ENCODE data around the gene SNX1.
"Not testable (repeated sequence)": the region's sequence is repeated elsewhere in the genome, so short reads cannot be mapped to it uniquely, and the experiment has no call there.

Gene SNX1

DNA sequence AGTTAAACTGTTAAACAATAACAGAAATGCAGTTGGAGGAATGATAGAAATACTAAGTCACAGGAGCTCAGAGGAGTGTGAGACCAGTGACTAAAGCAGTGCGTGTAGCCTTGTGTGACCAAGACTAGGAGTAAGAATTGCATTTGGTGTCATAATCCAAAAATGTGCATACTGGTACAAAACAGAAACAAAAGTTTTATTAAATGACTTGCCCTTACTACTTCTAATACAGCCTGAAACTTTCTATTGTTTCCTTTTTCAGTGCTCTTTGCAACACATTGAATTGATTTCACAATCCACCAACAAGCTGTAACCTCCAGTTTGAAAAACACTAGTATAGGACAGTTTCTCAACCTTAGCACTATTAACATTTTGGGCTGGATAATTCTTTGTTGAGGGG is 17.1 kb downstream of the SNX1 start:
- DNase-seq (ENCODE audit: low spot score) (no peak), FAIRE-seq (no peak)

- no peak for DNase-seq (ENCODE audit: low spot score)
- no peak for FAIRE-seq
Observed at GRCh38 chr15:64117759-64118487, 22.1 kb downstream of the SNX1 start.

- DNase-seq (ENCODE audit: low spot score); FAIRE-seq: not testable (repeated sequence)
Observed at GRCh38 chr15:64120322-64120721, 24.5 kb downstream of the SNX1 start.

GRCh38 chr15:64121614-64122013 is 25.8 kb downstream of the SNX1 start:
- DNase-seq (ENCODE audit: low spot score), result no peak
- FAIRE-seq, result no peak

GRCh38 chr15:64122444-64122843 is 26.7 kb downstream of the SNX1 start:
- no peak for DNase-seq (ENCODE audit: low spot score)
- no peak for FAIRE-seq

- FAIRE-seq (no peak), DNase-seq (ENCODE audit: low spot score) (no peak)
Observed at GRCh38 chr15:64122936-64123351, 27.2 kb downstream of the SNX1 start.

GRCh38 chr15:64125978-64126377 is 30.2 kb downstream of the SNX1 start:
- DNase-seq (ENCODE audit: low spot score), result no peak
- FAIRE-seq, result no peak

DNA sequence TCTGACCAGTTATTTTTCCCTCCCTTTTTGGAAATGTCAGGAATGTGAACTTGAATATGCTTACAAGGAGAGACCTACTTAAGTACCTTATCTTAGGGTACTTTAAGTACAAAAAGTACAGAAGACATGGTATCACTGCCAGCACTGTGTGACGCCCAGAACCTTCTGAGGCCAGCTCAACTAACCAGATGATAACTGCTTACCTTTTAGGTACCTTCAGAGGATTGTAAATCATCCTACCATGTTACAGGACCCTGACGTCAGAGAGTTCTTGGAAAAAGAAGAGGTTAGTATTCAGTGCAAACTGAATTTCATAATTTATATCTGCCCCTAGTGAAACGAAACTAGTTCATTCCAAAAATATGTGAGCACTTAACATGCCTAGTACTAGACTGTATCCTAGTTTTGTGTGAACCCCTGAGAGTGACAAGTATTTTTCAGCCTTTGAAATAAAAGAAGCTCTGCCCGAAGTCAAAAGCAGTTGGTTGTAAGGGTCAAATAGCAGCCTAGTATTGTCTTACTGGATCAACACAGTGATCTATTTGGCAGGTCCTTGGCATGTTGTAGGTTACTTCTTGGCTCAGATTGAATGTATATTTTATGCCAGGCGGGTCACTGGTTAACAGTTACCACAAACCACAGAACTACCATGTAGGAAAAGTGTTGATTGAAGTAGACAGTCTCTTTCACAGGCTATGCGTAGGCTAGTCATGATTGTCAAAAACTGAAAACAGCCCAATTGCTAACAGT is 31.9 kb downstream of the SNX1 start:
- FAIRE-seq, result no peak
- DNase-seq (ENCODE audit: low spot score), result no peak

GRCh38 chr15:64130159-64130558 is 34.4 kb downstream of the SNX1 start:
- FAIRE-seq (no peak), DNase-seq (ENCODE audit: low spot score) (no peak)

- DNase-seq (ENCODE audit: low spot score), result no peak
- no peak for FAIRE-seq
Observed at GRCh38 chr15:64131547-64131946, 35.8 kb downstream of the SNX1 start.

- no peak for FAIRE-seq
- DNase-seq (ENCODE audit: low spot score), result no peak
Observed at GRCh38 chr15:64132217-64132616, 36.4 kb downstream of the SNX1 start.

- FAIRE-seq, result no peak
- no peak for DNase-seq (ENCODE audit: low spot score)
Observed at GRCh38 chr15:64133623-64134344, 38.0 kb downstream of the SNX1 start.

- DNase-seq (ENCODE audit: low spot score) (no peak), FAIRE-seq (no peak)
Observed at GRCh38 chr15:64134345-64134829, 38.6 kb downstream of the SNX1 start.

GRCh38 chr15:64136347-64136746 is 40.6 kb downstream of the SNX1 start:
- DNase-seq (ENCODE audit: low spot score), result no peak
- no peak for FAIRE-seq

GRCh38 chr15:64137226-64137833 is 41.5 kb downstream of the SNX1 start:
- DNase-seq (ENCODE audit: low spot score) (no peak), FAIRE-seq (no peak)

DNA sequence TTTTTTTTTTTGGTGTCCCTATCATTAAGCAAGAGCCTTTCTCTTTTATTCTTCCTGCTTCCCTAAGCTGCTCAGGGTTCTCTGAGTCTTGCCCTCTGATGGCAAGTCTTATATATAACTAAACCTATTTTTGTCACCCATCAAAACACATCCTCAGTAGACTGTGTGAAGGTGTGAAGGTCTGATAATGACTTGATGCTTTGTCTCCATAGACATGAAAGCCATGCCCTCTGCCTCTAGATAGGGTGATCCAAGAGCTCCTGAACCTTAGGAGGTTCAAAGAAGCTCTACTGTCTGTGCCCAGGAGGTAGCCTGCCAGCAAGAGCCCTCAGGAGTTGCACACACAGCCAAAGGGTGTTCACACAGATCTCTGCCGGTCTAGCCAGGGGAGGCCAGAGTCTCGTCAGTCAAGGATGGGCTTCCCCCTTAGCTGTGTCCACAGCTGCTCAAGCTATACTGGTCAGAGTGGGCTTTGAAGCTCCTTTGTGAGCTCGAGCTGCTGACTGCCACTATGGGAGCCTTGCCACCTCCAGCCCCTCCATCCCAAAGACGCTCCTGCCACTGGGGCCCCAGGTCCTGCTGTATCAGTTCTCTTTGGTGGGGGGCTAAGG is 42.7 kb downstream of the SNX1 start:
- DNase-seq (ENCODE audit: low spot score) (no peak), FAIRE-seq (no peak)

DNA sequence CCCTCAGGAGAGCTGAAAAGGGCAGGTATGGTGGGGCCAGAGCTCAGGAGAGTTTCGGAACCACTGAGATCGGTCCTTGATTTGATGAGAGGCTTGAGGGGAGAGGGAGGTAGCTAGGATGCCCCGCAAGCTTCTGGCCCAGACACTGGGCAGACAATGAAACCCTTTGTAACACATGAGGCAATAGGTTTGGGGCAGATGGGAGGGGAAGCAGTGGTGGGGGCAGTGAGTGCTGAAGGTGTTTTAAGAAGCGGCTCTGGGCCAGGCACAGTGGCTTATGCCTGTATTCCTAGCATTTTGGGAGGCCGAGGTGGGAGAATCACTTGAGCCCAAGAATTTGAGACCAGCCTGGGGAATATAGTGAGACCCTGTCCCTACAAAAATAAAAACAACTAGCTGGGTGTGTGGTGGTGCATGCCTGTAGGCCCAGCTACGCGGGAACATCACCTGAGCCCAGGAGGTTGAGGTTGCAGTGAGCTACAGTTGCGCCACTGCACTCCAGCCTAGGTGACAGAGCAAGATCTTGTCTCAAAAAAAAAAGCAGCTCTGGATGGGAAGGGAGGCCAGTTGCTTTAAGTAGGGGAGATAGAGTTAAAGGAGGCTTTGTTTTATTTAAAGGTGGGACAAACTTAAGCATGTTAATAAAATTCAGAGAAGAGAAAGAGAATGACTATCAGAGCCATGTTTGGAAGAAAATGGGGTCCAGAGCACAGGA is 46.2 kb downstream of the SNX1 start:
- FAIRE-seq (no peak), DNase-seq (ENCODE audit: low spot score) (no peak)

- DNase-seq (ENCODE audit: low spot score) (no peak), FAIRE-seq (no peak)
Observed at GRCh38 chr15:64143276-64143675, 47.5 kb downstream of the SNX1 start.

DNA sequence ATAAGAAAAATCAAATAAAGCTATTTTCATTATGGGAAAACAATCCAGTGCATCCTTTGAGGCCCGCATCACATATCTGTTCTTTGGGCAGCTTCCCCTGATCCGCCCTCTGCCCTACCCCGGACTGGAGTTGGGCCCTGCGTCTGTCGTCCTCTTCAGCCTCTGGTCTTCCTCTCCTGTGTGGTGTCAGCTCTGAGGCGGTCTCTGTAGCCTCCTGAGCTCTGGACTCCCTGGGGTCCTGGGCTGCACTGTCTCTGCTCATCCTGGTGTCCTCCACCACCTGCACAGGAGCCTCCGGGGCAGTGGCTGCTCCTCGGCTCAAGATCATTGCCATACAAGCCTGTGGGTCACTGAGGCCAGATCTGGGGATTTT is 48.4 kb downstream of the SNX1 start:
- DNase-seq (ENCODE audit: low spot score) (no peak), FAIRE-seq (no peak)

GRCh38 chr15:64144565-64145281 is 48.9 kb downstream of the SNX1 start:
- FAIRE-seq, result no peak
- no peak for DNase-seq (ENCODE audit: low spot score)

Measured in urothelium cell line (cell line).